Central memory CD8-positive, alpha-beta T cell (primary cell): ENCODE data around the gene SPESP1.
"Not testable (repeated sequence)": the region's sequence is repeated elsewhere in the genome, so short reads cannot be mapped to it uniquely, and the experiment has no call there.

Experiments used
- ATAC-seq: fragments of 150-1000 bp; cut with Tn5 transposase; replicated peaks from 2 replicates; pipeline ENCODE4 v1.10.0; 2022; ENCODE audit warnings: mild to moderate bottlenecking, moderate FRiP score, moderate number of reproducible peaks; ENCODE audit not compliant: poor library complexity, severe bottlenecking; ENCODE audit errors: extremely low read depth
- DNase-seq, 2 donors: peaks; one replicate each; pipeline ENCODE4 v3.0.0; 2021; ENCODE audit warnings: low spot score in 2 of 2
- H3K27ac Mint-ChIP-seq: one replicate; pipeline ENCODE4 v1.8.0; 2022; ENCODE audit warnings: low read depth, mild to moderate bottlenecking, moderate library complexity, mixed read lengths
- H3K27me3 Mint-ChIP-seq: one replicate; pipeline ENCODE4 v1.8.0; 2022; ENCODE audit warnings: mixed read lengths
- H3K36me3 Mint-ChIP-seq: one replicate; pipeline ENCODE4 v1.8.0; 2022; ENCODE audit warnings: mild to moderate bottlenecking, moderate library complexity, mixed read lengths; ENCODE audit not compliant: insufficient read depth
- H3K4me1 Mint-ChIP-seq: one replicate; pipeline ENCODE4 v1.8.0; 2022; ENCODE audit warnings: mixed read lengths
- H3K4me3 Mint-ChIP-seq: one replicate; pipeline ENCODE4 v1.8.0; 2022; ENCODE audit warnings: mild to moderate bottlenecking, moderate library complexity, mixed read lengths
- H3K9me3 Mint-ChIP-seq: one replicate; pipeline ENCODE4 v1.8.0; 2022; ENCODE audit warnings: mixed read lengths

SPESP1 gene

DNA sequence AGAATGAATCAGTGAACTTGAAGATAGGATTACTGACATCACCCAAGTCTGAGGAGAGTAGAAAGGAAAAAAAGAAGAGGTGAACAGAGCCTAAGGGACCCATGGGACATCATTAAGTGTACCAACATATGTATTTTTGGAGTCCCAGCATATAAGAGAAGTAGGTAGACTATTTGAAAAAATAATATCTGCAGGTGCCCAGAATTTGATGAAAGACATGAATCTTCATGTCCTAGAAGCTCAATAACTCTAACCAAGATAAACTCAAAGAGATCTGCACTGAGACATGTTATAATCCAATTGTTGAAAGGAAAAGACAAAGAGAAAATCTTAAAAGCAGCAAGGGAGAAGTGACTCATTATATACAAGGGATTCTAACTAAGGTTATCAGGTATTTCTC is 39.0 kb downstream of the SPESP1 start:
- H3K9me3 Mint-ChIP-seq: peaks cover 12% of the 10 kb centered on the region
- DNase-seq: no peak
- H3K4me1 Mint-ChIP-seq: no peaks in the 10 kb centered on the region
- H3K27me3 Mint-ChIP-seq: peaks cover 53% of the 10 kb centered on the region
- H3K27ac Mint-ChIP-seq: no peak overlapping the region
- ATAC-seq: no peak
- no peak overlapping the region for H3K4me3 Mint-ChIP-seq
- no peaks in the 10 kb centered on the region for H3K36me3 Mint-ChIP-seq

DNA sequence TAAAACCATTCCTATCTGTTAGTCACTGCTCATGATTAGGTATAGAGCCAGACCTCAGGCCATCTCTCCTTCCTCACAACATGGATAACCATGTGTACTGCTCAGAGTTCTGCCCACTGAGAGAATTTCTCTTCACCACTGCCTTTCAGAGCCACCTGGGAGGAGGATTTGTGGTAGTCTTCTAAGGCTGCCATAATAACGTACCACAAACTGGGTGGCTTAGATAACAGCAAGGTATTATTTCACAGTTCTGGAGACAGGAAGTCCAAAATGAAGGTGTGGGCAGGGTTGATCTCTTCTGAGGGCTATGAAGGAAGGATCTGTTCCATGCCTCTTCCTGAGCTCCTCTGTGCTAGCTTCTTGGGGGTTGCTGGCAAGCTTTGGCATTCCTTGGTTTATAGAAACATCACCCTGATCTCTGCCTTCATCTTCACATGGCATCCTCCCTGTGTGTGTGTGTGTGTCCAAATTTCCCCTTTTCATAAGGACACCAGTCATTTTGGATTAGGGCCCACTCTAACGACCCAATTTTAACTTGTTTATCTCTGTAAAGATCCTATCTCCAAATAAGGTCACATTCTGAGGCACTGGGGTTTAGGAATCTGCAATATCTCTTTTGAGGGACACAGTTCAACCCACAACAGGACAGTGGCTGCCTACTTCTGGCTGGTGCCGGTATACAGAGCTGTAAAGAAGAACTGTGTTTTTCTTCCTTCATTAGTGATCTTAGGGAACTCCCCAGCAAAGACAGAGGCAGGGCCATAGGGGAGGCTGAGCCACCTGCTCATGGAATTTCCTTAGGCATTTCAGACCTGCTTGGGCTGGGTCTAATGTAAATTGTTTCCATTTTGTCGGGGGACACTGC is 42.1 kb downstream of the SPESP1 start:
- H3K27me3 Mint-ChIP-seq: peaks cover 48% of the 10 kb centered on the region
- H3K4me3 Mint-ChIP-seq: no peak overlapping the region
- no peaks in the 10 kb centered on the region for H3K36me3 Mint-ChIP-seq
- no peak for DNase-seq
- ATAC-seq: no peak
- no peaks in the 10 kb centered on the region for H3K4me1 Mint-ChIP-seq
- H3K27ac Mint-ChIP-seq: no peak overlapping the region
- H3K9me3 Mint-ChIP-seq: peaks cover 12% of the 10 kb centered on the region

DNA sequence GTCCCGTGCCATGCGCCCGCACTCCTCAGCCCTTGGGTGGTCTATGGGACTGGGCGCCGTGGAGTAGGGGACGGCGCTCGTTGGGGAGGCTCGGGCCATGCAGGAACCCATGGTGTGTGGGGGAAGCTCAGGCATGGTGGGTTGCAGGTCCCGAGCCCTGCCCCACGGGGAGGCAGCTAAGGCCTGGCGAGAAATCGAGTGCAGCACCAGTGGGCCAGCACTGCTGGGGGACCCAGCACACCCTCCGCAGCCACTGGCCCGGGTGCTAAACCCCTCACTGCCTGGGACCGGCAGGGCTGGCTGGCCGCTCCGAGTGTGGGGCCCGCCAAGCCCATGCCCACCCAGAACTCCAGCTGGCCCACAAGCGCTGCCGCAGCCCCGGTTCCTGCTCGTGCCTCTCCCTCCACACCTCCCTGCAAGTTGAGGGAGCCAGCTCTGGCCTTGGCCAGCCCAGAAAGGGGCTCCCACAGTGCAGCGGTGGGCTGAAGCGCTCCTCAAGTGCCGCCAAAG is 45.4 kb downstream of the SPESP1 start:
- ATAC-seq, DNase-seq, H3K4me1 Mint-ChIP-seq, H3K36me3 Mint-ChIP-seq, H3K9me3 Mint-ChIP-seq, H3K27ac Mint-ChIP-seq, H3K4me3 Mint-ChIP-seq: not testable (repeated sequence)
- H3K27me3 Mint-ChIP-seq: peaks cover 45% of the 10 kb centered on the region

DNA sequence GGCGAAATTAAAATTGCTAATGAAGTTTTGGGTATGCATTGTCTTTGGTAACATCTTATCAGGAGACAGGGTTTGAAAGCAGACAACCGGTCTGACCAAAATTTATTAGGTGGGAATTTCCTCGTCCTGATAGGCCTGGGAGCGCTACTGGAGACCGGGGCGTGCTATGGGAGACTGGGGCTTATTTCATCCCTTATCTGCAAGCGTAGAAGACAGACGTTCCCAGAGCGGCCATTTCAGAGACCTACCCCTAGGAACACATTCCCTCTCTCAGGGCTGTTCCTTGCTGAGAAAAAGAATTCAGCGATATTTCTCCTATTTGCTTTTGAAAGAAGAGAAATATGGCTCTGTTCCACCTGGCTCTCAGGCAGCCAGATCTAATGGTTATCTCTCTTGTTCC is 47.1 kb downstream of the SPESP1 start:
- H3K36me3 Mint-ChIP-seq, H3K9me3 Mint-ChIP-seq, DNase-seq, H3K27ac Mint-ChIP-seq, H3K4me3 Mint-ChIP-seq, H3K4me1 Mint-ChIP-seq, ATAC-seq: not testable (repeated sequence)
- H3K27me3 Mint-ChIP-seq: peaks cover 53% of the 10 kb centered on the region

DNA sequence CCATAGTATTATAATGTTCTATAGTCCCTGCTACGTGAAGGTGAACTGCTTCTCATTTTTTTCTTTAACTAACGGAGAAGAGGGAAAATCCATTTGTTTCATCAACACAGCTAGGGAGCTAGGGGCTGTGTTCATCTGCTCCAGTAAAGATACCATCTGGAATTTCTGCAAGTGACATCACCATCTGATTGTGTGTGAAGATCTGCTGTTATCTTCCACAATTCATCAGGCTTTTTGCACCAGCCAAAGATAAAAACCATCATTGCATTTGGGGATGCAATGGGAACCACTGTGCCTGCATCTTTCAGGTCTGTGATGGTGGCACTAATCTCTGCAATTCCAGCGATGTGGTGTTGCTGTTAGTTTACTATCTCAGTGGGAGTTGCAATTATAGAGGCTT is 48.7 kb downstream of the SPESP1 start:
- Mint-ChIP-seq H3K27ac (no peak overlapping the region), H3K36me3 (no peaks in the 10 kb centered on the region), H3K27me3 (peaks cover 54% of the 10 kb centered on the region), H3K4me1 (no peaks in the 10 kb centered on the region), H3K9me3 (no peaks in the 10 kb centered on the region), H3K4me3 (no peak overlapping the region)
- ATAC-seq: no peak
- no peak for DNase-seq

DNA sequence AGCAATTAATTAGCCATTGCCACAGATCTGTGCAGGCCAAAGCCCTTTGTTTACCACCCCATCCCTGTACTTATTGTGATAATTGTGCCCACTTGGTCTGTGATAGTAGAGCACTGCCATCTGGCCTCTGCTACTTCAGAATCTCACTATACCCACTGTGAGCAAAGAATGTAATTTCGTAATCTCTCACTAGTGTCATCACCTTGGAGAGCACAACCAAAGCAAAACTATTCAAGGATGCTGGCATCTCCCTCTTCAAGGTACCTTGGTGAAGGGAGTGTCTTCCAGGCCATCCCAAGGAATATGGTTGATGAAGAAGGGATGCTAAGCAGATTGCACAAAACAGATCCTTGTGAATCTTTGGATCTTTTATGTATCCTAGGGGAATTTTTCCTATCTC is 49.5 kb downstream of the SPESP1 start:
- no peak for ATAC-seq
- Mint-ChIP-seq H3K27ac (no peak overlapping the region), H3K27me3 (peaks cover 46% of the 10 kb centered on the region)

DNA sequence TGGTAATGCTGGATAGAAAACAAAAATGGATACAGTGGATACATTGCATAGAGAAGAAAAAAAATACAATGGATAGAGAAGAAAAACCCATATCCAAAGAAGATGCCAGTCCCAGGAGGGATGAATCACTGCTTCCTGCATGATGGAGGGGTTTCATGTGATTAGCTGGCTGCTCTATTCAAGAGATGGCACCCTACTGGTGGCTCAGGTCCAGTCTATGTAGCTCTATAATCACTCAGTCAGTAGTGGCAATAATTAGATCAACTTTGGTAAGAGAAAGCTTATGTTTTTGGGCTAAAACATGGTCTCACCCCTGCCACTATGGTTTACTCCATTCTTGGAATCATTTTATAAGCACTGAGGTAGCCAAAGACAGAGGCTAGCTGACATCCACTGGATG is 50.5 kb downstream of the SPESP1 start:
- H3K4me1 Mint-ChIP-seq: no peaks in the 10 kb centered on the region
- DNase-seq (no peak), ATAC-seq (no peak)
- H3K9me3 Mint-ChIP-seq: no peaks in the 10 kb centered on the region
- H3K36me3 Mint-ChIP-seq: no peaks in the 10 kb centered on the region
- peaks cover 44% of the 10 kb centered on the region for H3K27me3 Mint-ChIP-seq
- no peak overlapping the region for H3K27ac Mint-ChIP-seq
- no peak overlapping the region for H3K4me3 Mint-ChIP-seq

More for the DNA sequence above, 49.5 kb downstream of the SPESP1 start:
- Mint-ChIP-seq H3K9me3 (no peaks in the 10 kb centered on the region), H3K4me3 (no peak overlapping the region), H3K4me1 (no peaks in the 10 kb centered on the region), H3K36me3 (no peaks in the 10 kb centered on the region)
- no peak for DNase-seq

DNA sequence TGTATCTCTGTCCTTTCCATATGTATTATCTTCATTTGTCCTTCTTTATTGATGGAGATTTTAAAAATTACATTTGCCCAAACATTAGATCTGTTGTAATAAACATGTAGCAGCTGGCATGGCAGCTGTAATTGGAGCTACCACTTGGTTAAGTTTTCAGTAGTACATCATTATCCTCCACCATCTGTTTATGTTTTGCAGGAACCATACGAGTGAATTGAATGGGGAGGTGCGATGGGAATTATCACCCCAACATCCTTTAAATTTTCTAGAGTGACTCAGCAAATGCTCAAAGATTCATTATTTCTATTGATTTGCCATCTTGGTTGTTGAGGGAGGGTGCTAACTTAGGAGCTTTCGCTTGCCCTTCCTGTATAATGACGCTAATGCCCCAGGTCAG is 51.6 kb downstream of the SPESP1 start:
- no peaks in the 10 kb centered on the region for H3K4me1 Mint-ChIP-seq
- no peak overlapping the region for H3K4me3 Mint-ChIP-seq
- no peak for DNase-seq
- H3K9me3 Mint-ChIP-seq: no peaks in the 10 kb centered on the region
- H3K27me3 Mint-ChIP-seq: peaks cover 47% of the 10 kb centered on the region
- H3K27ac Mint-ChIP-seq: no peak overlapping the region
- no peaks in the 10 kb centered on the region for H3K36me3 Mint-ChIP-seq
- no peak for ATAC-seq

DNA sequence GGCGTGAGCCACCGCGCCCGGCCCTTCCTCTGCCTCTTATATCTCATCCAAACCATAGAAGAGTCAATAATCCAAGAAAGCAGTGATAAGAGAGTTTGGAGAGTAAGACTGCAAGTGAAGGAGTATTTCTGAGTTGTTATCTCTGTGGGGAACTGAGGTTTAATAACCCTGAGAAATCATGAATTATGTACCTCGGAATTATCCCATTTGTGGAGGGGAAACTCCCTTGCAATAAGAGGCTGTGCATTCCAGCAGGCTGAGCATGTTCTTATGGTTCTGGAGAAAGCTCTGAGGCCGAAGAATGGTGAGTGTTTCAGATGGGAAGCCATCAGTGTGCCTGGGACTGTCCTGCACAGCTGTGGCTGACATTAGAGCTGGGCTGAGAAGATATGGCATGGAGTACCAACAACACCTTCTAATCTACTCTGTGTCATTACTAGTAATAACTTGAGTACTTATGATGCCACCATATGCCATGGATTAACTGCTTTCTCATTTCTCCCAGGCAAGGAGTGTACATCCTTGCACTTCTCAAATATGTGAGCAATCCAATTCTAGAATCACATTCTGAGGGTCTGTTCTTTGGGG is 52.7 kb downstream of the SPESP1 start:
- Mint-ChIP-seq H3K27me3 (peaks cover 55% of the 10 kb centered on the region), H3K4me1 (no peaks in the 10 kb centered on the region), H3K4me3 (no peak overlapping the region), H3K27ac (no peak overlapping the region), H3K9me3 (no peaks in the 10 kb centered on the region), H3K36me3 (no peaks in the 10 kb centered on the region)
- ATAC-seq (no peak), DNase-seq (no peak)

DNA sequence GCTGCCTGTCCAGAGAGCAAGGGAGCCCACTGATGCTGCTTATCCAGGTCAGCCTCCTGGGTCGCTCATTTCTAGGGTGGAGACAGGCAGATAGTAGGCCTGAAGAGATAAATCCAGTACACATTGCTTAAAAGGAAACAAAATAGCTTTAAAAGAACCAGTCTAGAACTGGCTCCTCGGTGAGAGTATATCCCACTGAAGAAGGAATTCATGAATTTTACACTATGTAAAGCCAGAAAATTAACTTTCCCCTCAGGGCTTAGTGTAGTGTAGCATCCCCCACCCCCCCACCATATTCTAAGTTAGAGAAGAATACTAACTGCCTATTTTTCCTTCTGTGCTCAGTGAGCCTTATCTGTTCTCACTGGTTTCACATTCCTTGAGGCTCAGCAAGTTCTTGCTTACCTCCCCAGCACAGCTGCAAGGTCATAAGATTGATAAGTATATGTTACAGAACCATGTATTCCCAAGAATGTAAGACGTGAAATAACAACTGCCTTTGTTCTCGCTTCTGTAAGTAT is 53.7 kb downstream of the SPESP1 start:
- ATAC-seq (no peak), DNase-seq (no peak)
- Mint-ChIP-seq H3K27me3 (peaks cover 65% of the 10 kb centered on the region), H3K27ac (no peak overlapping the region), H3K9me3 (no peaks in the 10 kb centered on the region), H3K36me3 (no peaks in the 10 kb centered on the region), H3K4me1 (no peaks in the 10 kb centered on the region), H3K4me3 (no peak overlapping the region)

DNA sequence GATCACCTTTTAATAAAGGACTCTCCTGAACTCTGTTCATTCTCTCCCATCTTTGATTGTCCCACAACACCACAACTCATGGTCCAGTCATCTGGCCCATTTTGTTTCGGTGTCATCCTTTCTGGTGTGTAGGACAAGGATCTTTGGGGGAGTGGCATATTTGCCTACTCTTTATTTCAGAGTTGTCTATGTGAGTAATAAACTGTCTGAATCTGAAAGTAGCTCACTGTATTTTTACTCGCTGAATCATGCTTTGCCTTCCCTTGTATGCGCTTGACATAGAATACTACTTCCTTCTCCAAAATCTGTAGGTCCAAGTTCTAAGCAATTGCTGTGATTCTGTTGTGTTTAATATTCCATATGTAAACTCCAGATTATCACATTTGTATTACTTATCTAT is 54.3 kb downstream of the SPESP1 start:
- Mint-ChIP-seq H3K36me3 (no peaks in the 10 kb centered on the region), H3K9me3 (no peaks in the 10 kb centered on the region), H3K27ac (no peak overlapping the region), H3K4me3 (no peak overlapping the region), H3K4me1 (no peaks in the 10 kb centered on the region), H3K27me3 (peaks cover 66% of the 10 kb centered on the region)
- DNase-seq (no peak), ATAC-seq (no peak)

DNA sequence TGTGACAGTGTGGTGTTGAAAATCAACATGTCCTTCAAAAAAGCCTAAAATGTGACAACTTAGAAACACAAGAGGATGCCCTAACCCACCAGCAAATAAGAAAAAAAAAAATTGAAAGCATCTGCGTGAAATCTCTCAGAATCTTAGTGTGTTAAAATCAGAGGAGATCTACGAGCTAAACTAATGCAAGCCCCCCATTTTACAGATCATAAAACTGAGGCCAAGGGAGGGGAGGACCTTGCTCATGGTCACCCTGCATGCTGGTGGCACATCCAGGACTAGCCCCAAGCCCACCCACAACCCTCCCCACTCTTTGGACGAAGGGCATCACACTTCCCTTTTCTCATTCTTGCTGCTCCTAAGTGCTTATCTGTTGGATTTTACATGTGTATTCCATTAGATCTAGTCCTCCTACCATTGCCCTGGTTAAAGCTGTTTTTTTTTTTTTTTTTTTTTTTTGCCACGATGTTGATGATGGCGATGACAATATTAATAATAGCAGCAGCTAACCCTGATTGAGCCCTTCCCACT is 55.1 kb downstream of the SPESP1 start:
- no peak for ATAC-seq
- Mint-ChIP-seq H3K9me3 (no peaks in the 10 kb centered on the region), H3K27ac (no peak overlapping the region), H3K4me3 (no peak overlapping the region), H3K27me3 (peaks cover 61% of the 10 kb centered on the region), H3K36me3 (no peaks in the 10 kb centered on the region), H3K4me1 (no peaks in the 10 kb centered on the region)
- no peak for DNase-seq

DNA sequence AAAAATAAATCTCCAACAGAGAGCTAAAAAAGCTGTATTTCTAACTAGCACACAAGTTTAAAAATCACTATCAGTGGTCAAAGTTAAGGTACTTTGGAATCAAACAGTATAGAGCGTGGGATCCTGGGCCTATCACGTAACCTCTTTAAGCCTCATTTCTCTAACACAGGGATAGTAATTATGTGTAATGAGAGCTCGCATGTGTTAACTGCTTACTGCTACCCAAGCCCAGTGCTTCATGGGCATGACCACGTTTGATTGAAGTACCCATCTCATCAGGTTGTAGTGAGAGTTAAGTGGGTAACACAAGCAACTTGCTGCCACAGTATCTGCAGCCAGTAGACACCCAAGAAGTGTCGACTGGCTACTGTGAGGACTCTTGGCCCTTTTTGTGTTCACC is 56.0 kb downstream of the SPESP1 start:
- DNase-seq (no peak), ATAC-seq (no peak)
- no peak overlapping the region for H3K27ac Mint-ChIP-seq
- peaks cover 59% of the 10 kb centered on the region for H3K27me3 Mint-ChIP-seq
- H3K4me1 Mint-ChIP-seq: no peaks in the 10 kb centered on the region
- no peaks in the 10 kb centered on the region for H3K9me3 Mint-ChIP-seq
- no peaks in the 10 kb centered on the region for H3K36me3 Mint-ChIP-seq
- no peak overlapping the region for H3K4me3 Mint-ChIP-seq
